Esophagus muscularis mucosa (tissue), 4 donors: ENCODE data around the gene PLXNA4. TPM values are rescaled to one million over a fixed set of nuclear protein-coding genes. Genes with fewer than 3 reads are reported as not detected.
"Not testable (repeated sequence)": the region's sequence is repeated elsewhere in the genome, so short reads cannot be mapped to it uniquely, and the experiment has no call there.

Source experiments
- DNase-seq: peaks from one replicate; pipeline ENCODE4 v3.0.0-alpha.2; 2017; ENCODE audit errors: extremely low spot score
- H3K27ac ChIP-seq, 4 donors: fragments of 200-600 bp; sonication (generic); replicated peaks in 1 of 4; 1 replicate in 3 of 4; 2 replicates in 1 of 4; pipeline ENCODE4 v1.5.1; 2016 to 2019; ENCODE audit warnings: mild to moderate bottlenecking in 1 of 4
- H3K27me3 ChIP-seq, 4 donors: fragments of 200-600 bp; sonication (generic); one replicate each; pipeline versions ENCODE4 v1.5.1 to v1.6.0; 2016 to 2019
- H3K36me3 ChIP-seq, 4 donors: fragments of 200-600 bp; sonication (generic); one replicate each; pipeline ENCODE4 v1.5.1; 2016 to 2019
- H3K4me1 ChIP-seq, 4 donors: fragments of 200-600 bp; sonication (generic); one replicate each; pipeline ENCODE4 v1.5.1; 2016 to 2019
- H3K4me3 ChIP-seq, 4 donors: fragments of 200-600 bp; sonication (generic); 1 replicate in 2 of 4; 2 replicates in 2 of 4; pipeline ENCODE4 v1.5.1; 2016 to 2019; ENCODE audit warnings: mild to moderate bottlenecking in 4 of 4, moderate library complexity in 1 of 4
- H3K9me3 ChIP-seq, 4 donors: fragments of 200-600 bp; sonication (generic); 1 replicate in 3 of 4; 2 replicates in 1 of 4; pipeline ENCODE4 v1.5.1; 2016 to 2019
- CTCF ChIP-seq, 3 experiments: fragments of 200-600 bp in 2 of 3; fragments of 450-650 bp in 1 of 3; sonication (generic) in 2 of 3; IDR thresholded peaks; one replicate each; pipeline ENCODE4 v1.5.1; 2017 to 2019; ENCODE audit warnings: antibody characterized with exemption in 3 of 3, mild to moderate bottlenecking in 2 of 3, moderate library complexity in 1 of 3
- EP300 ChIP-seq: sonication (generic); formaldehyde crosslinking; IDR thresholded peaks from one replicate; pipeline ENCODE4 v1.6.1; 2017; ENCODE audit warnings: antibody characterized with exemption
- POLR2A ChIP-seq: fragments of 450-650 bp; IDR thresholded peaks from one replicate; pipeline ENCODE4 v1.6.1; 2017; ENCODE audit warnings: antibody characterized with exemption, moderate library complexity, mild to moderate bottlenecking, low read depth
- POLR2AphosphoS5 ChIP-seq, 2 donors: sonication (generic); formaldehyde crosslinking; IDR thresholded peaks; one replicate each; pipeline ENCODE4 v1.6.1; 2017; ENCODE audit warnings: antibody characterized with exemption in 2 of 2
- WGBS: methylation state at CpG from one replicate; pipeline ENCODE4 v1.1.5; 2018; 5-methylcytosine and 5-hydroxymethylcytosine counted together
- intact Hi-C: fragments of 100-400 bp; cut with DNase I; formaldehyde crosslinking; loops from one replicate; pipeline ENCODE4 v1.15.1; 2023
- total RNA-seq, 4 donors: library from RNA; depleted of rRNA; stranded (reverse); fragments of >200 nt; gene quantifications; one replicate each; pipeline versions ENCODE4 v1.1.0 to v1.2.1, GENCODE V29; 2016

PLXNA4 gene
- total RNA-seq, 4 donors from 2014 or later = 5.0 to 9.5 (median 6.6) TPM

GRCh38 chr7:132169730-132170129, 406.5 kb downstream of the PLXNA4 start:
- Histone ChIP-seq H3K27ac (no peak overlapping the region), H3K36me3 (peaks cover 0 to 33% (median 11%) of the 10 kb centered on the region in 4 donors), H3K9me3 (no peaks in the 10 kb centered on the region), H3K4me3 (no peak overlapping the region), H3K4me1 (no peaks in the 10 kb centered on the region), H3K27me3 (no peaks in the 10 kb centered on the region)
- DNase-seq = no peak
- 77% methylated on average over 9 of the region's 9 CpGs for WGBS
- intact Hi-C loops = no loop called here
- no peak for TF ChIP-seq POLR2A
- no peak for TF ChIP-seq EP300
- no peak for TF ChIP-seq POLR2AphosphoS5 (IDR thresholded peaks at IDR 0.05)
- TF ChIP-seq CTCF (IDR thresholded peaks at IDR 0.05) = no peak

GRCh38 chr7:132168239-132168638, 408.0 kb downstream of the PLXNA4 start:
- intact Hi-C loops = no loop called here
- Histone ChIP-seq H3K27me3 (no peaks in the 10 kb centered on the region), H3K4me3 (no peak overlapping the region), H3K9me3 (no peaks in the 10 kb centered on the region), H3K36me3 (peaks cover 0 to 30% (median 8%) of the 10 kb centered on the region in 4 donors), H3K27ac (no peak overlapping the region), H3K4me1 (no peaks in the 10 kb centered on the region)
- WGBS = 91% methylated on average over 14 of the region's 17 CpGs
- no peak for TF ChIP-seq EP300
- TF ChIP-seq POLR2A = no peak
- TF ChIP-seq CTCF (IDR thresholded peaks at IDR 0.05) = no peak
- TF ChIP-seq POLR2AphosphoS5 (IDR thresholded peaks at IDR 0.05) = no peak
- DNase-seq = no peak

GRCh38 chr7:132165695-132166094, 410.6 kb downstream of the PLXNA4 start:
- DNase-seq, intact Hi-C loops, H3K27ac ChIP-seq, H3K4me3 ChIP-seq, H3K27me3 ChIP-seq, H3K9me3 ChIP-seq: not testable (repeated sequence)
- H3K36me3 ChIP-seq = peaks cover 0 to 25% (median 8%) of the 10 kb centered on the region in 4 donors
- H3K4me1 ChIP-seq = peaks cover 4 to 11% (median 9%) of the 10 kb centered on the region in 4 donors
- WGBS = 100% methylated on average over 7 of the region's 7 CpGs

GRCh38 chr7:132164558-132165125, 411.6 kb downstream of the PLXNA4 start:
- WGBS = 94% methylated on average over 11 of the region's 12 CpGs
- Histone ChIP-seq H3K4me1 (peaks cover 4 to 12% (median 9%) of the 10 kb centered on the region in 4 donors), H3K27ac (no peak overlapping the region), H3K27me3 (no peaks in the 10 kb centered on the region), H3K4me3 (no peak overlapping the region), H3K9me3 (no peaks in the 10 kb centered on the region), H3K36me3 (peaks cover 0 to 27% (median 8%) of the 10 kb centered on the region in 4 donors)
- intact Hi-C loops = no loop called here
- no peak for DNase-seq
- no peak for TF ChIP-seq EP300
- no peak for TF ChIP-seq POLR2AphosphoS5 (IDR thresholded peaks at IDR 0.05)
- no peak for TF ChIP-seq CTCF (IDR thresholded peaks at IDR 0.05)
- TF ChIP-seq POLR2A = no peak

GRCh38 chr7:132162556-132163144, 413.6 kb downstream of the PLXNA4 start:
- H3K4me1 ChIP-seq = peaks cover 4 to 12% (median 9%) of the 10 kb centered on the region in 4 donors
- no peak for DNase-seq
- H3K27ac ChIP-seq = no peak overlapping the region
- 74% methylated on average over 12 of the region's 12 CpGs for WGBS
- no peak for TF ChIP-seq POLR2AphosphoS5 (IDR thresholded peaks at IDR 0.05)
- no peak for TF ChIP-seq CTCF (IDR thresholded peaks at IDR 0.05)
- TF ChIP-seq POLR2A = no peak
- no peak for TF ChIP-seq EP300
- no peaks in the 10 kb centered on the region for H3K9me3 ChIP-seq
- H3K36me3 ChIP-seq = peaks cover 3 to 35% (median 9%) of the 10 kb centered on the region in 4 donors
- no peak overlapping the region for H3K4me3 ChIP-seq
- H3K27me3 ChIP-seq = no peaks in the 10 kb centered on the region
- intact Hi-C loops = no loop called here
